ENCODE data around the gene BABAM2. TPM values are rescaled to one million over a fixed set of nuclear protein-coding genes. Genes with fewer than 3 reads are reported as not detected.

Gene BABAM2
- total and polyA plus RNA-seq, 9 of the 15 experiments (the other 6 are each of a cell fraction or from before 2014, with no cell fraction given) = 10.9 to 37.4 (median 25.6) TPM

GRCh38 chr2:27989149-27989548, 98.6 kb downstream of the BABAM2 start:
- H3K27ac ChIP-seq (ENCODE audit: extremely low read depth, low read depth, low read length) = no peak overlapping the region
- H3K9ac ChIP-seq (ENCODE audit: insufficient read depth in 1 of 2, low read depth in 2 of 2, low read length in 2 of 2) = no peak overlapping the region
- no peak overlapping the region for H2AFZ ChIP-seq (ENCODE audit: low read depth, low read length)
- ChIA-PET POLR2A (interaction anchor here (0.8 kb wide), 1 partner anchor 46 kb away, joined by 3 read pairs; no protein-coding TSS in a partner anchor), CTCF (ENCODE audit: low intra/inter-chr PET ratio) (no interaction called here)
- H4K20me1 ChIP-seq (replicated peaks; ENCODE audit: control insufficient read depth, insufficient read depth, low read length) = no peaks in the 10 kb centered on the region
- H3K79me2 ChIP-seq (ENCODE audit: control insufficient read depth, insufficient read depth, low read length) = no peaks in the 10 kb centered on the region
- no peak overlapping the region for H3K4me2 ChIP-seq (ENCODE audit: insufficient read depth, low read length)
- ATAC-seq = no peak
- no peak for DNase-seq (ENCODE audit: extremely low read depth in 1 of 4, low spot score in 3 of 4)
- in situ Hi-C loops (cut with MboI) = no loop called here
- intact Hi-C loops (cut with micrococcal nuclease) = no loop called here
- no peaks in the 10 kb centered on the region for H3K9me3 ChIP-seq (replicated peaks; ENCODE audit: control insufficient read depth, insufficient read depth, low read depth, low read length)
- no peaks in the 10 kb centered on the region for H3K36me3 ChIP-seq (ENCODE audit: control insufficient read depth, insufficient read depth, low read length)
- no peaks in the 10 kb centered on the region; a peak in 1 of 5 replicates for H3K4me1 ChIP-seq (replicated peaks in 1 of 2; ENCODE audit: control insufficient read depth in 2 of 2, insufficient read depth in 2 of 2, low read length in 2 of 2)
- H3K27me3 ChIP-seq (ENCODE audit: control insufficient read depth in 2 of 2, insufficient read depth in 2 of 2, low read length in 2 of 2) = no peaks in the 10 kb centered on the region
- H3K4me3 ChIP-seq = no peak overlapping the region
- no TSS peak for BruUV-seq (replicated peaks)
- TF ChIP-seq ZNF583 (CRISPR knock-in tag; IDR thresholded peaks at IDR 0.05) (no peak), ZNF316 (IDR thresholded peaks at IDR 0.05) (0 out of 2 replicates have a peak, but pooled peaks have one; percentile 27), ZNF311 (CRISPR knock-in tag; IDR thresholded peaks at IDR 0.05) (no peak), MAFG (tag; conservative IDR thresholded peaks at IDR 0.05) (0 out of 2 replicates have a peak, but pooled peaks have one; percentile 38), C11orf30 (IDR thresholded peaks at IDR 0.05; ENCODE audit: low read depth) (peak; percentile 15; the same call in 1 of the 2 replicates), NFIC (IDR thresholded peaks at IDR 0.05) (no peak)
- TF ChIP-seq, protein P1, sequence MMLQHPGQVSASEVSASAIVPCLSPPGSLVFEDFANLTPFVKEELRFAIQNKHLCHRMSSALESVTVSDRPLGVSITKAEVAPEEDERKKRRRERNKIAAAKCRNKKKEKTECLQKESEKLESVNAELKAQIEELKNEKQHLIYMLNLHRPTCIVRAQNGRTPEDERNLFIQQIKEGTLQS (IDR thresholded peaks at IDR 0.05) = peak; percentile 18; the same call in 1 of the 2 replicates
- TF ChIP-seq, protein P1 (CRISPR knock-in tag; conservative IDR thresholded peaks at IDR 0.05) = no peak
- TF ChIP-seq, protein P2, sequence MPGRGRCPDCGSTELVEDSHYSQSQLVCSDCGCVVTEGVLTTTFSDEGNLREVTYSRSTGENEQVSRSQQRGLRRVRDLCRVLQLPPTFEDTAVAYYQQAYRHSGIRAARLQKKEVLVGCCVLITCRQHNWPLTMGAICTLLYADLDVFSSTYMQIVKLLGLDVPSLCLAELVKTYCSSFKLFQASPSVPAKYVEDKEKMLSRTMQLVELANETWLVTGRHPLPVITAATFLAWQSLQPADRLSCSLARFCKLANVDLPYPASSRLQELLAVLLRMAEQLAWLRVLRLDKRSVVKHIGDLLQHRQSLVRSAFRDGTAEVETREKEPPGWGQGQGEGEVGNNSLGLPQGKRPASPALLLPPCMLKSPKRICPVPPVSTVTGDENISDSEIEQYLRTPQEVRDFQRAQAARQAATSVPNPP (IDR thresholded peaks at IDR 0.05; ENCODE audit: borderline replicate concordance, insufficient read depth, insufficient read length) = no peak
- TF ChIP-seq, protein P3, sequence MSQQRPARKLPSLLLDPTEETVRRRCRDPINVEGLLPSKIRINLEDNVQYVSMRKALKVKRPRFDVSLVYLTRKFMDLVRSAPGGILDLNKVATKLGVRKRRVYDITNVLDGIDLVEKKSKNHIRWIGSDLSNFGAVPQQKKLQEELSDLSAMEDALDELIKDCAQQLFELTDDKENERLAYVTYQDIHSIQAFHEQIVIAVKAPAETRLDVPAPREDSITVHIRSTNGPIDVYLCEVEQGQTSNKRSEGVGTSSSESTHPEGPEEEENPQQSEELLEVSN (IDR thresholded peaks at IDR 0.05; ENCODE audit: borderline replicate concordance in 1 of 2, extremely low read depth in 1 of 2, insufficient read depth in 1 of 2, insufficient read length in 1 of 2, low read depth in 1 of 2, low read length in 1 of 2, poor library complexity in 1 of 2, severe bottlenecking in 1 of 2) = no peak
- H3K9me1 ChIP-seq (ENCODE audit: control insufficient read depth, insufficient read depth, low read length) = no peaks in the 10 kb centered on the region
- WGBS (ENCODE audit: insufficient coverage, low coverage, missing lambda C conversion rate) = 83% methylated on average over 2 of the region's 2 CpGs
- FAIRE-seq = no peak
